Stimulated activated CD8-positive, alpha-beta memory T cell treated with anti-CD3 and anti-CD28 coated beads, Interleukin-4, amount 100 ng/mL, for 24 hours (primary cell): ENCODE results near the gene A2ML1.
"Not testable (repeated sequence)": the region's sequence is repeated elsewhere in the genome, so short reads cannot be mapped to it uniquely, and the experiment has no call there.

Source experiments
- DNase-seq: peaks from one replicate; pipeline ENCODE4 v3.0.0-alpha.2; 2020; ENCODE audit warnings: low read depth

Gene A2ML1

DNA sequence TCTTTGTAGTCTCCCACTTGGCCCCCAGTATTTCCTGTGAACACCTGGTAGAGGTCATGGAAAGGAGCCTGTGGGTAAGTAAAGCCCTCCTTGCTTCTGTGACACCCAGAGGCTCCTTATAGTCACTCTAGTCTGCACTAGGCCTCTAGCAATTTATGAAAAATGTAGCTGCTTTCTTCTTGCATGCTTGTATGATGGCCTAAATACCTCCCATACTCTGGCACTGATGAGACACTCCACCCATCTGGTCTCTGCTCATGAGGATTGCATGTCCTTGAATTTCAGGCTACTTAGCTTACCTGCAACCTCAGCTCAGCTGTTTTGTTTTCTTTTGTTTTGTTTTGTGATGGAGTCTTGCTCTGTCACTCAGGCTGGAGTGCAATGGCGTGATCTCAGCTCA is 4.6 kb upstream of the A2ML1 start:
- no peak for DNase-seq

DNA sequence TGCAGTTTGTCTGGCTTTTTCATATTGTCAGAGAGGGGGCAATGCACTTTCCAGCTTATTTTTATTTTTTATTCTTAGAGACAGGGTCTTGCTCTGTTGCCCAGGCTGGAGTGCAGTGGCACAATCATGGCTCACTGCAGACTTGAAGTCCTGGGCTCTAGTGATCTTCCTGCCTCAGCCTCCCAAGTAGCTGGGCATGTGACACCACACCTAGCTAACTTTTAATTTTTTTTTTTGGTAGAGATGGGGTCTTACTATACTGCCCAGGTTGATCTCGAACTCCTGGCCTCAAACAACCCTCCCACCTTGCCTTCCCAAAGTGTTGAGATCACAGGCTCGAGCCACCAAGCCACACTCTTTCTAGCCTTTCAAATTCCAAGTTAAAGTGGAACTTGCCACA is 3.9 kb upstream of the A2ML1 start:
- no peak for DNase-seq

DNA sequence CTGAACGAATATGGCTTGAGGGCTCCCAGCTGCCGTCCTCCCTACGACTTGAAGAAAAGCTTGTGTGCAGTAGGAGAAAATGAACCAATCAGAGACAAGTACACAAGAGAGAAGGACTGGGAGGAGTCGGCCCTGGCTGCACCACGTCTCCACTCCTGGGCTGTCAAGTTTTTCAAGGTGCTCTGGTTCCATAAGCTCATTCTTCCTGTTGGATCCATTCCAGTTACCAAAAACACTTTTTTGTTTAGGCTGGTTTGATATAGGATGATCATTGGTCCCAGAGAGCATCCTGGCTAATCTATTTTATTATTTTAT is 2.8 kb upstream of the A2ML1 start:
- DNase-seq, result no peak

DNA sequence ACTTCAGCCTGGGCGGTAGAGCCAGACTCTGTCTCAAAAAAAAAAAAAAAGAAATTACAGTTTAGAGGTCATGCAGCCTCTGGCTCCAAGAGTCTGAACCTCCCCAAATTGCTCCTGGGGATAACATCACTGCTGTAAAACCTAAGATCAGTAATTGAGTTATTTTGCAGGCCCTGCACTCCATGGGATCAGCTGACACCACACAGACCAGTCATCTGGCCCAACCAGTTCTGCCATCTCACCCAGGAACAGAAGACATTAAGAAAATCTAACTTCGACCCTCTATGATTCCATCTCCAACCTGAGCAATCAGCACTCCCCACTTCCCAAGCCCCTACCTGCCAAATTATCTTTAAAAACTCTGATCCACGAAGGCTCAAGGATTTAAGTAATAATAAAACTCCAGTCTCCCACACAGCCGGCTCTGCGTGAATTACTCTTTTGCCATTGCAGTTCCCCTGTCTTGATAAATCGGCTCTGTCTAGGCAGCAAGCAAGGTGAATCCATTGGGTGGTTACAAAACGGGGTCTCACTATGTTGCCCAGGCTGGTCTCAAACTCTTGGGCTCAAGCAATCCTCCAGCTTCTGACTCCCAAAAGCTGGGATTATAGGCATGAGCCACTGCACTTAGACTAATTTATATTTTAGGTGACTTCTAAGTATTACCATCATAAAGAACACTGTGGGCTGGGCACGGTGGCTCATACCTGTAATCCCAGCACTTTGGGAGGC is 1.6 kb upstream of the A2ML1 start:
- not testable (repeated sequence) for DNase-seq

DNA sequence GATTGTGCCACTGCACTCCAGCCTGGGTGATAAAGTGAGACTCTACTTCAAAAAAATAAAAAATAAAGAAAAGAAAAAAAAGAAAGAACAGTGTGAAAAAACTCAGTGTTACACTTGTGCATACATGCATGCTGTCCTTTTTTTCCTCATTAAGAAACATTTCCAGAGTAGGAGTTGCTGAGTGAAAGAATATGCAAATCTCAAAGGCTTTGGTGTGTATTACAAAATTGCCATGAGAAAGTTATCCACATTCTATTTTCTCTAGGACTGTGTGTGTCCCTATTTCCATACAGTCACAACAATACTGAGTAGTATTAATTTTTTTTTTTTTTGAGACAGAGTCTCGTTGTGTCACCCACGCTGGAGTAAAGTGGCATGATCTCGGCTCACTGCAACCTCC is 830 bp upstream of the A2ML1 start:
- DNase-seq, result no peak

DNA sequence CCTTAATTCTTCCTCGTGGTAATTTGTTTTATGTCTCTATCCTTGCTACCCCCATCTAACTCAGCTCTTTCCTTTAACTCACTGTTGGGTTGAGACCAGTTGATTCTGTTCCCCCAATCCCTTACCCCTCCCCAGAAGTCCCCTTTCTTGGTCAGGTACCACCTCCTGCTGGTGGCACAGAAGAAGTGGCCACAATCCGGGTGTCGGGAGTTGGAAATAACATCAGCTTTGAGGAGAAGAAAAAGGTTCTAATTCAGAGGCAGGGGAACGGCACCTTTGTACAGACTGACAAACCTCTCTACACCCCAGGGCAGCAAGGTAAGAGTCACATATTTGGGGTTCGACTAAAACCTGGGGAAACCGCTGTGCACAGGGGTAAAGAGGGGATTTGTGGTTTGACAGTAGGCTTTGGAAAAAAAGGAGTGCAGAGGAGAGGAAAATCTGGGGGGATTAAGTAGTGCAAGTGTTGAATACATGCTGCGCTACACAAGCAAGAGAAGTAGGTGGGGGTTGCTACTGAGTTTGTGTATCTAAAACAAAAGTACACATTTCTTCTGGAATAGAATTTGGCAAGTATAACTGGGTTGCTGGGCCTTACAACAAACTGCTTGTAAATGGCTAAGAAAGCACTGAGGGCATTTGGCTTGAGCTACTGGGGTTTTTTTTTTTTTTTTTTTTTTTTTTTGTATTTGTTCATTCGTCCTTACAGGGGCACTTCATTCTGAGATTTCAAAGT is 1.3 kb downstream of the A2ML1 start:
- DNase-seq, result no peak

DNA sequence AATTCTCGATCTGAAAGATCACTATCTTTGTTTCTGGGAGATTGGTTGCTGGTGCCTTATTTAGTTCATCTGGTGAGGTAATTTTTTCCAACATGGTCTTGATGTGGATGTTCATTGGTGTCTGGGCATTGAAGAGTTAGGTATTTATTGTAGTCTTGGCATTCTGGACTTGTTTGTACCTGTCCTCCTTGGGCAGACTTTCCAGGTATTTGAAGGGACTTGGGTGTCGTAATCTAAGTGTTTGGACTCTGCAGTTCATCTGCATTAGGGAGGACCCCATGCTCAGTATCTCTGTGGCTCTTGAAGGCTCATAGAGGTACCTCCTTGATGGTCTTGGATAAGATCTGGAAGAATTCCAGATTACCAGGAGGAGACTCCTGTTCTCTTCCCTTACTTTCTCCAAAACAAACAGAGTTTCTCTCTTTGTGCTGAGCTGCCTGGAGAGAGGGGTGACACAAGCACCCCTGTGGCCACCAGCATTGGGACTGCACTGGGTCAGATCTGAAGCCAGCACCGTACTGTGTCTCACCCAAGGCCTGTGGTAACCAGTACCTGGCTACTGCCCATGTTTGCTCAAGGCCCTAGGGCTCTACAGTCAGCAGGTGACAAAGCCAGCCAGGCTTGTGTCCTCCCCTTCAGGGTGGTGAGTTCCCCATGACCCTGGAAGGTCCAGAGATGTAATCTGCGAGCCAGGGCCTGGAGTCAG is 5.3 kb downstream of the A2ML1 start:
- DNase-seq, result no peak

DNA sequence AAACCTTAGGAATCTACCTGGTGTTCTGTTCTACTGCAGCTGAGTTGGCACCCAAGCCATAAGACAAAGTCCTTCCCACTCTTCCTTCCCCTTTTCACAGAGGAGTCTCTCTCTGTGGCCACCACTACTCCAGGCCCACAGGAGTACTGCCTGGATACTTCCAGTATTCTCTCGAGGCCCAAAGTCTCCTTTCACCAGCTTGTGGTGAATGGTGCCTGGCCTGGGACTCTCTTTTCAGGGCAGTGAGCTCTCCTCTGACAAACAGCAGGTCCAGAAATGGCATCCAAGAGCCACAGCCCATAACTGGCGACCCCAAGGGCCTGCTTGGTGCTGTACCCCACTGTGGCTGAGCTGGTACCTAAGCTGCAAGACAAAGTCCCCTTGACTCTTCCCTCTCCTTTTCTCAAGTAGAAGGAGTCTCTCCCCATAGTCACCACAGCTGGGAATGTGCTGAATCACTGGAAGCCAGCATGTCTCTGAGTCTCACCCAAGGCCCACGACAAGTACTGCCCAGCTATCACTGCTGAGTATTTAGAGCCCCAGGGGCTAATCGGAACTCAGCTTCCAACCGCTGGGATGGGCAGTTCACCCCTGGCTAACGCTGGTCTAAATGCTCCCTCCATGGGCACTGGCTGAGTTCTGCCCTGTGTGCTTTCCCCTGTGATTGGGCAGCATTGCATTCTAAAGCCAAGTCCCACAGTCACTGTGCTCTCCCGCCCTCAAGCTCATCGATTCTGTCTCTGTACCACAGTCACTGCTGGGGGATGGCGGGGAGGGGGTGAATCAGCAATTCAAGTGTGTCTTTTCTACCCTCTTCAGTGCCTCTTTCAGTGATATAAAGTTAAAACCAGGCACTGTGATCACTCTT is 6.1 kb downstream of the A2ML1 start:
- no peak for DNase-seq

DNA sequence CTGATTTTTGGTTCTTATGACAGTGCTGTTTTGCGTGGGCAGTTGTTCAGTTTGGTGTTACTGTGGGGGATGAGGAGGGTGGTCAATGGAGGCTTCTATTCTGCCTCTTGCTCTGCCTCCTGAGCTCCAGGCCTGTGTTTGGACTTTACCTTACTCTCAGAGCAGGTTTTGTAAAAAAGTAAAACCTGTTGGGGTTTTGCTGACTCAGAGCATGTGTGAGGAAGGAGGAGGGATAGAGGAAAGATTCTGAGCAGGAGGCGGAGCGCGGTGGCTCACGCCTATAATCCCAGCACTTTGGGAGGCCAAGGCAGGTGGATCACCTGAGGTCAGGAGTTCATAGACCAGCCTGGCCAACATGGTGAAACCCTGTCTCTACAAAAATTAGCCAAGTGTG is 6.7 kb downstream of the A2ML1 start:
- no peak for DNase-seq

DNA sequence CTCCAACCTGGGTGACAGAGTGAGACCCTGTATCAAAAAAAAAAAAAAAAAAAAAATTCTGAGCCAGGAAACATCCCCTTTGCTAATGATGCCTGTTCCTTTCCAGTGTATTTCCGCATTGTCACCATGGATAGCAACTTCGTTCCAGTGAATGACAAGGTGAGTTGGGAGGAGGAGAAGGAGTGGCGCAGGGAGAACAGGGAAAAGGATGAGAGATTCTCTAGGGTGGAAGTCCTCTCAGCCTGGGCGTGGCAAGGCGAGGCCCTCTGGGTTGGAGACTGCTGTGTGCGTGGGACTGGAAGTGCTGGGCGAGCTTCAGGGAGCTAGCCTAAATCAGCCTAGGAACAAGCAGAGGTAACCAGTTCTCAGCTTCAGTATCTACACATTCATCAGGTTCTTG is 7.2 kb downstream of the A2ML1 start:
- DNase-seq, result no peak

DNA sequence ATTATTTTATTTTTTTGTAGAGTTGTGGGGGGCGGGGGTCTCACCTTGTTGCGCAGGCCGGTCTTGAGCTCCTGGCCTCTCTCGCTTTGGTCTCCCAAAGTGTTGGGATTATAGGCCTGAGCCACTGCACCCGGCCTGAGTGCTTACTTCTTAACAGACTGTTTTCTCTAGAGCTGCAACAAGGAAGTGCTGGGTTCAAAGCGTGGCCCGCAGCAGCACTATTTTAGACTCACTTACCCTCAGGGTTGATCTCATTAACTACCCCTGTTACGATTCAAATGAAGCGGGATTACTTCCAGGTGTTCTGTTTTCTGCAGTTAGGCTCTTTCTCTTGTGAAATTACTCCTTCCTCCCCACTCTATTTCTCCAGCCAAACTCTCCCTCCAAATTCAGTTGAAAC is 8.7 kb downstream of the A2ML1 start:
- no peak for DNase-seq

DNA sequence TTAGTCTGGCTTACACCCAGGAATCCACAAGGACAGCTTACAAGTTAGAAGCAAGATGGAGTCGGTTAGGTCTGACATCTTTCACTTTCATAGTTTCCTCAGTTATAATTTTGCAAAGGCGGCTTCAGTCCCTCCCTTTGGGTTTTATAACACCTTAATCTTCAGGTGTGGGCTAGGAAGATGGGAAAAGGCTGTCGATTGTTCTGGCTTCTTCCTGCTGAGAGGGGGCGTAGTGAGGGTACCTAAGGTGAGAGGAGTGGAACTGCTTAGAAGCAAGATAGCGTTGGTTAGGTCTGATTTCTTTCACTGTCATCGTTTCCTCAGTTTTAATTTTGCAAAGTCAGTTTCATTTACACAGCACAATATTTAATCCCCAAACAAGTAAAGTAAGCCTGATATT is 10.1 kb downstream of the A2ML1 start:
- no peak for DNase-seq

DNA sequence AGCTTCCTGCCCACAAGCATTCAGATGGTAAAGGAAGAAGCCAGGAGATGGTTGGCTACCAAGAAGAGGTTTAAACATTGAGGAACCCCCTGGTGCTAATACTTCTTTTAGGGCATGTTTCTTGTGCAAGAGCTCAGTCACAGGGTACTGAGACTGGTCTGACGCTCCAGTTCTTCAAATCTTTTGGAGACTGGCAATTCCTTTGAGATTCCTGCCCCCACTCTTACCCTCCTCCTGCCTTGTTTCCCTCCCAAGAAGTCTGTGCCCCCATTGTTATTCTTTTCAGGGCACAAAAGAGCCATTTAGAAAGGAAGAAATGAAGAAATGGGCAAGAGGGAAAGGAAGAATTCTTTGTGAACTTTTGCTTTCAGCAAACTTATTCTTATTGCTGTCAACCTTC is 11.8 kb downstream of the A2ML1 start:
- no peak for DNase-seq

DNA sequence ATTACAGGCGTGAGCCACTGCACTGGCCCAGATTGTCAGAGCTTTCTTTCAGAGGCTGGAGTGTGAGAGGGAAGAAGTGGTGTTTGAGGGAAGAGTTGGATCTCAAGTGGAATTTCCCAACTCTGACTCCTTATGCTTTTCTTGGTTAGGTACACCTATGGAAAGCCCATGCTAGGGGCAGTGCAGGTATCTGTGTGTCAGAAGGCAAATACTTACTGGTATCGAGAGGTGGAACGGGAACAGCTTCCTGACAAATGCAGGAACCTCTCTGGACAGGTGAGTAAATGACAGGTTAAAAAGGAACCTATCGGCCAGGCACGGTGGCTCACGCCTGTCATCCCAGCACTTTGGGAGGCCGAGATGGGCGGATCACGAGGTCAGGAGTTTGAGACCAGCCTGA is 14.9 kb downstream of the A2ML1 start:
- no peak for DNase-seq

DNA sequence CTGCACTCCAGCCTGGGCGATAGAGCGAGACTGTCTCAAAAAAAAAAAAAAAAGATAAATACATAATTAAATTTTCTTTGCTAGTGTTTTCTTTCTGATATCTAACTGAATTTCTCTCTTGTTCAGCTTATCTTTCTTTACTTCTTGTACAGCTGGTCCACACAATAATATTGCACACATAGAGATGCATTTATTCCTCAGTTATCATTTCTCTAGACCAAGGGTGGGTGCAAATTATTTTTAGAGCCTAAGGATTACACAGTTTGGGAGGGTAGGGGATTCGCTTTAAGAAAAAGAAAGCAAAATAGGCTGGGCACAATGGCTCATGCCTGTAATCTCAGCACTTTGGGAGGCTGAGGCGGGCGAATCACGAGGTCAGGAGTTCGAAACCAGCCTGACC is 17.9 kb downstream of the A2ML1 start:
- DNase-seq, result no peak

DNA sequence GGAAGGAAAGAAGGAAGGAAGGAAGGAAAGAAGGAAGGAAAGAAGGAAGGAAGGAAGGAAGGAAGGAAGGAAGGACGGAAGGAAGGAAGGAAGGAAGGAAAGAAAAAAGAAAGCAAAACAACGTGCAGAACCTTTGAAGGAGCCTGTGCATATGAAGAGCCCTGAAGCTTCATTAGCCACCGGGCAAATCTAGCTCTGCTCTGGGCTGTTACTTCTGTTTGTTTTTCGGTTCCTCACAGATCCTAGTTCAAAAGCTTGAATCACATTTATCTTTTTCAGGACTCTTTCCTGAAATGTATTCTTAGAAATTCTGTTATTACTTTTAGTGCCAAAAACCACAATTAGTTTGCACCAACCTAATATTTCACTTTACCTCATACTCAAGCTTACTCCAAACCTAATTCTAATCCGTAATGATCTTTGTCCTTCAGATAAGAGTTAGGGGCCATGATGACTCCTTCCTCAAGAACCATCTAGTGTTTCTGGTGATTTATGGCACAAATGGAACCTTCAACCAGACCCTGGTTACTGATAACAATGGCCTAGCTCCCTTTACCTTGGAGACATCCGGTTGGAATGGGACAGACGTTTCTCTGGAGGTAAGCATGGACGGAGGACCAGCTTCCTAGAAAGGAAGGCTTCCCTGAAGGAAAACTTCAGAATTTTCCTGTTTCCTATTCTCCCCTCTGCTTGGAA is 18.7 kb downstream of the A2ML1 start:
- no peak for DNase-seq

DNA sequence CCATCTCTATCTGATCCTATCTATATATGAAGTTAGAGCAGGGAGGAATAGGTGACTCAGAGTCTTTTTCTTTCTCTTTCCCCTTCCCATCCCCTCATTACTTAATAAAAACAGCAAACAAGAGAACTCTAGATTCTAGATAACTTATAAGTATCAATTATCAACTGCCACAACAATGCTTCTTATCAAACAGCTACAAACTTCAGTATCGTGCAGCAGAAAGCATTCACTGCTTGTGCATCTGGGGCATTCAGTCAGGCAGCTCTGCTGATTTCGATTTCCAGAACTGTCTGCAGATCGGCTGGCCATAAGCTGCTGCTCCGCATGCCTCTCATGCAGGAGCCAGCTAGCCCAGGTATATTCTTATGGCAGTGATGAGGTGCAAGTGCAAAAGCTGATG is 19.4 kb downstream of the A2ML1 start:
- DNase-seq, result no peak

DNA sequence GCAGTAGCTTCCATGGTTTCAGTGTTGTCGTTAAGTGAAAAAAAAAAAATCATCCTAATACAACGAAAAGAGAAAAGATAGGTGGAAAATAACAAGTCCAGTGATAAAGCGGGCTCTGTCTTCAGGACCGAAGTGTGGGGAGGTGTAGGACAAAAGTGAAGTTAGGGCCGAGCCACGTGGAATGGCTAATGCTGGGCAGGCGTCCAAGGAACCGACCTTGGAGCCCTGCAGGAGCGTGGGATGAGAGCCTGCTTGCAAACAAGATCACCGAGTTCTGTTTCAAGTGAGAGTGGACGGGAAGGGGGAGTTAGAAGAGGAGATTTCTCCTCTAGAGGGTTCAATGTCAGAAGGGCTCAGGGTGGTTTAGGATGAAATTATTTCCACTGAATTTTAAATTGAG is 22.2 kb downstream of the A2ML1 start:
- DNase-seq, result no peak

DNA sequence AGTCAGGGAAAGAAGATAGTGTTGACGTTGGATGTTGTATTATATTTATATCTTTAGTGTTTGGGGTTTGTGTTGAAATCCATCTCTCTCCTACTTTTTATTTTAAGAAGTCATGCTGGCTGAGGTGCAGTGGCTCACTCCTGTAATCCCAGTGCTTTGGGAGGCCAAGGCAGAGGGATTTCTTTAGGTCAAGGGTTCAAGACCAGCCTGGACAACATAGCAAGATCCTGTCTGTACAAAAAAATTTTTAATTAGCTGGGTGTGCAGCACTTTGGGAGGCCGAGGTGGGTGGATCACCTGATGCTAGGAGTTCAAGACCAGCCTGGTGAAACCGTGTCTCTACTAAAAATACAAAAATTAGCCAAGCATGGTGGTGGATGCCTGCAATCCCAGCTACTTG is 23.9 kb downstream of the A2ML1 start:
- DNase-seq, result no peak

DNA sequence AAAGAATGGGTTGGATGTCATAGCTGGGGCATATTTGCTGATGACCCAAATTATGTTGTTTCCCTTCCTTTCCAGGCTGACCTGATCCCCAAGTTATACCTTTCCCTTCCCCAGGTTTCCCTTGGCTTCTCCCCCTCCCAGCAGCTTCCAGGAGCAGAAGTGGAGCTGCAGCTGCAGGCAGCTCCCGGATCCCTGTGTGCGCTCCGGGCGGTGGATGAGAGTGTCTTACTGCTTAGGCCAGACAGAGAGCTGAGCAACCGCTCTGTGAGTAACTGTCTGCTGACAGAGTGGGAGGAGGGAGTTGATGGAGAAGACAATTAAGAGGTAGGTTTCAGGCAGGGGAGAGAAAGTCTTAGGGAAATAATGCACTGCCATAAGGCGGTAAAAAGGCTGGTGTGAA is 25.0 kb downstream of the A2ML1 start:
- no peak for DNase-seq

DNA sequence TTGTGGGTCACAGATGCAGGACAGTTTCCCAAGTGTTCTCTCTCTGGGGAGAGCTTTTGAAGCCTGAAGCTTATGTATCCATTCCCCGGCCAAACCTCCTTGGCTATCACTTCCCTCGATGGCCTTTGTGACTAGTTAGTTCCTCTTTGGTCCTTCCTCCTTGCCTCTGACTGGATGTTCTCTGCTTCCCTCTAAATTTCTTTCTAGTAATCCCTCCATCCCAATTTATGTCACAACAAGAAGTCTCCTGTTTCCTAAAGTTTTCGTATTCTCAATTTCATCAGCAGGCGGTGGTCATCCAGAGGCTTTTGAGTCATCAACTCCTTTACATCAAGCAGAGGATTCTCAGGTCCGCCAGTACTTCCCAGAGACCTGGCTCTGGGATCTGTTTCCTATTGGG is 27.5 kb downstream of the A2ML1 start:
- DNase-seq, result no peak

DNA sequence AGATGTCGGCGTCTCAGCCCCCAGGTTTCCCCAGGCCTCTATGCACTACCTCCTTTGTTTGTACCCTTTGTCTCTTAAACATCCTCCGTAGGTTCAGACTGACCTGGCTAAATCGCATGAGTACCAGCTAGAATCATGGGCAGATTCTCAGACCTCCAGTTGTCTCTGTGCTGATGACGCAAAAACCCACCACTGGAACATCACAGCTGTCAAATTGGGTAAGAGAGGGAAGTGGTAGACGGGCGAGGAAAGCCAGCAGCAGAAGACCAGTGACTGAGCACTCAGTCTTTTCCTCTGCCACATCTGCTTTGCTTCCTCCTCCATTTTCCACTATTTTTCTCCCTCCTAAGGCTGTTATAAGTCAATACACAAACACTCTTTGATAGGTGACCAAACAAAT is 29.7 kb downstream of the A2ML1 start:
- no peak for DNase-seq
